ENCODE results near the gene ORC1.
A peak's percentile ranks its signal among the peaks of the same experiment; 100 is the strongest.

Gene ORC1

DNA sequence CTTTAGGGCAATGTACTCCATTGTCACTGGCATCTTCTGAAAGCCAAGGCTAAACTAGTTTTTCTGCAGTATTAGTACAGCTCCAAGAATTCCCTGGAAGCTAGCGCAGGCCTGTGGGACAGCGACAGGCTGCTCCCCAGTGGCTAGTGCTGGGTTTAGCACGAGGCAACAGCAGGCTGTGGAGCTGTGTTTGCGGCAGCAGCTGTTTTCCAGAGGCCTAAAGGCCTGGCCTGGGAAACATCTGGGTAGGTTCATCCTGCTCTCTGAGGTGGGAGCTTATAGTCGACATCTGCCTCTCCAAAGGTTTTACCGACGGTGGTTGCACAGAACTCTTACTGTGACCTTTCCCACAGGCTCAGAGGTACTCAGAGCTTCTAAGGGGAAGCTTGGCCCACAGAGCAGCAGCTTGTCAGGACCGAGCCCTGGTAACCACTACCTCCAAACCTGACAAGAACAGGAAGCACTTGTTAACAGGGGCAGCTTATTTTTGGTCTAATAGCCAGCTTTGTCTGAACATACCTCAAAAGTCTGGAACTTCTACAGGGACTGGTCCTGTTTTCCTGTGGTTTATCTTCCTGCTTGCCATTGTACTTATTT is 55.4 kb downstream of the ORC1 start:
- H3K4me3 ChIP-seq (ENCODE audit: low read depth, low read length): no peak overlapping the region
- peak; percentile 26 for DNase-seq (ENCODE audit: low read depth)
- TF ChIP-seq, protein P1, sequence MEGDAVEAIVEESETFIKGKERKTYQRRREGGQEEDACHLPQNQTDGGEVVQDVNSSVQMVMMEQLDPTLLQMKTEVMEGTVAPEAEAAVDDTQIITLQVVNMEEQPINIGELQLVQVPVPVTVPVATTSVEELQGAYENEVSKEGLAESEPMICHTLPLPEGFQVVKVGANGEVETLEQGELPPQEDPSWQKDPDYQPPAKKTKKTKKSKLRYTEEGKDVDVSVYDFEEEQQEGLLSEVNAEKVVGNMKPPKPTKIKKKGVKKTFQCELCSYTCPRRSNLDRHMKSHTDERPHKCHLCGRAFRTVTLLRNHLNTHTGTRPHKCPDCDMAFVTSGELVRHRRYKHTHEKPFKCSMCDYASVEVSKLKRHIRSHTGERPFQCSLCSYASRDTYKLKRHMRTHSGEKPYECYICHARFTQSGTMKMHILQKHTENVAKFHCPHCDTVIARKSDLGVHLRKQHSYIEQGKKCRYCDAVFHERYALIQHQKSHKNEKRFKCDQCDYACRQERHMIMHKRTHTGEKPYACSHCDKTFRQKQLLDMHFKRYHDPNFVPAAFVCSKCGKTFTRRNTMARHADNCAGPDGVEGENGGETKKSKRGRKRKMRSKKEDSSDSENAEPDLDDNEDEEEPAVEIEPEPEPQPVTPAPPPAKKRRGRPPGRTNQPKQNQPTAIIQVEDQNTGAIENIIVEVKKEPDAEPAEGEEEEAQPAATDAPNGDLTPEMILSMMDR (IDR thresholded peaks at IDR 0.05; ENCODE audit: low read depth, low read length): no peak
- TF ChIP-seq, protein P2, sequence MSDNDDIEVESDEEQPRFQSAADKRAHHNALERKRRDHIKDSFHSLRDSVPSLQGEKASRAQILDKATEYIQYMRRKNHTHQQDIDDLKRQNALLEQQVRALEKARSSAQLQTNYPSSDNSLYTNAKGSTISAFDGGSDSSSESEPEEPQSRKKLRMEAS (IDR thresholded peaks at IDR 0.05; ENCODE audit: low read depth, low read length): no peak
- TF ChIP-seq POLR2A (IDR thresholded peaks at IDR 0.05; ENCODE audit: extremely low read depth, insufficient read length): no peak
- TF ChIP-seq MYC (IDR thresholded peaks at IDR 0.05; ENCODE audit: low read depth, low read length): no peak

DNA sequence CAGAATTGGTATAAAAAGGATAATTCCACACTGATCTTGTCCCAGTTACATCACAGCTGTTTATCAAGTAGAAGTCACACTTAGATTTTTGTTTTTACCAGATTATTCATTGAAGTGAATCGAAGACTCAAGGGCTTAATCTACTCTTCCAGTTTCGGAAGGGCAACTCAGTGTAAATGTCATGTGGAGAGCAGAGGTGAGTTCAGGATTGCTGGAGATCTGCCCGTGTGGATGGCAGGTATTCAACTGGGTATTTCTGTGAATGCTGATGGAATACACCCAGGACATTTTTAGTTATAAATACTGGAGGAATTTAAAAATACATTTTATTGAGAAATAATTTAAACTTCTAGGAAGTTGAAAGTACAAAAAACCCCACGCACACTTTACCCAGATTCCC is 57.6 kb downstream of the ORC1 start:
- TF ChIP-seq, protein P2 (IDR thresholded peaks at IDR 0.05; ENCODE audit: low read depth, low read length): no peak
- TF ChIP-seq, protein P1 (IDR thresholded peaks at IDR 0.05; ENCODE audit: low read depth, low read length): no peak
- no peak for TF ChIP-seq POLR2A (IDR thresholded peaks at IDR 0.05; ENCODE audit: extremely low read depth, insufficient read length)
- DNase-seq (ENCODE audit: low read depth): no peak
- H3K4me3 ChIP-seq (ENCODE audit: low read depth, low read length): no peak overlapping the region

DNA sequence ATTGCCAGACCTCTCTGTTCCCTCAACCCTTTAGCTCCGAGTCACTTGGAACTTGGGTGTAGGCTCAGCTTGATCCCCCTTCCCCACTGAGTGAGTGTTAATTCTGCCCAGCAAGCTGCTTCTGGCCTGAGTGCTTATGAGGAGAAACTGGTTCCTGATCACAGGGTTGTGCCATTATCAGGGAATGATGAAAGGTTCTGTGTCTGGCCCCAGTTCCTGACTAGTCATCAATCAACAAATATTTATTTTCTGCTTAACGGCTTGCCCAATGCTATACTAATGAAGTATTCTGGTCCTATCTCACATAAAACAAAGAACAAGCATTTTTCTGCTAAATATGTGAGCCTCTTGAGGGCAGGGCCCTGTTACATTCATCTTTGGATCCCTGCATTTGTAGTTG is 59.0 kb downstream of the ORC1 start:
- TF ChIP-seq, protein P1 (IDR thresholded peaks at IDR 0.05; ENCODE audit: low read depth, low read length): no peak
- TF ChIP-seq, protein P2 (IDR thresholded peaks at IDR 0.05; ENCODE audit: low read depth, low read length): no peak
- no peak for TF ChIP-seq POLR2A (IDR thresholded peaks at IDR 0.05; ENCODE audit: extremely low read depth, insufficient read length)
- no peak for TF ChIP-seq MYC (IDR thresholded peaks at IDR 0.05; ENCODE audit: low read depth, low read length)
- DNase-seq (ENCODE audit: low read depth): no peak

DNA sequence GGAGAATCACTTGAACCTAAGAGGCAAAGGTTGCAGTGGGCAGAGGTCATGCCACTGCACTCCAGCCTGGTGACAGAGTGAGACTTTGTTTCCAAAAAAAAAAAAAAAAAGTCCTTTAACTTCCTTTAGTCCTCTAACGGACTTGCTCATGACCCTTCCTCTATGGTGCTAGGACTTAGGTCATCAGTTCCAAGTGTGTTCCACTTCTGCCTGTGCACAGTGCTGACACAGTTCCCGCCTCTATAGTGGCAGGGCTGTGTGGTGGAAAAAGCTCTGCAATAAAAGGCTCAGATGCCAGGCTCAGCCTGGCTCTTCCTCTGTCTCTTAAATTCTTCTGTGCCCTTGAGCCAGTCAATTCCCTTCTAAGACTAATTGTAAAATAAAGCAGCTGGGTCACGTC is 60.2 kb downstream of the ORC1 start:
- no peak for DNase-seq (ENCODE audit: low read depth)
- no peak overlapping the region for H3K4me3 ChIP-seq (ENCODE audit: low read depth, low read length)
- TF ChIP-seq MYC (IDR thresholded peaks at IDR 0.05; ENCODE audit: low read depth, low read length) (no peak), POLR2A (IDR thresholded peaks at IDR 0.05; ENCODE audit: extremely low read depth, insufficient read length) (no peak)
- TF ChIP-seq, protein P1 (IDR thresholded peaks at IDR 0.05; ENCODE audit: low read depth, low read length): no peak
- TF ChIP-seq, protein P2 (IDR thresholded peaks at IDR 0.05; ENCODE audit: low read depth, low read length): no peak

More for the DNA sequence above, 59.0 kb downstream of the ORC1 start:
- H3K4me3 ChIP-seq (ENCODE audit: low read depth, low read length): no peak overlapping the region

DNA sequence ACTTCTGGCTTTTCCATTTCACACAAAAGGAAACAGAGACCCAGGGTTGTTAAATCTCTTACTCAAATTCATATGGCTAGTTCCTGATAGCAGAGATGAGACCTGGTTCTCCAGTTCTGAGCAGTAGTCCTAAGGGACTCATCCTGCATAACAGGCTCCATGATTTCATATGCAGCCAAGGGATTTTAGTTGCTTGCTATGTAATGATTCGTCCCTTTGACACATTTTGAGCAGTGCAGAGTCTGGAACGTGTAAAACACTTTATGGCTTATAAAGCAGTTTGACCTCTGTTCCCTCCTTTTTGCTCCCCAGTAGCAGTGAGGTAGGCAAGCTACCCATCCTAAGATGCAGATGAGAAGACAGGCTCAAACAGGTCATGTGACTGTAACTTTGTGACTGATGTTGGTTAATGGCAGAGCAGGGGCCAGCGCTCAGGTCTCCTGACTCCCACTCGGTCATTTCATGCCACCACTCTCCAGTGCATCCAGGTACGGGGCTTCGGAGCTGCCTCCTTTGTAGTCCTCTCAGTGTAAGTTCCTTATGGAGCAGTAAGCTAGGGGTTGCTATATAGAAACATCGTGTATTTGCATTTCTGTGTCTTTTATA is 62.5 kb downstream of the ORC1 start:
- TF ChIP-seq, protein P1 (IDR thresholded peaks at IDR 0.05; ENCODE audit: low read depth, low read length): no peak
- no peak for TF ChIP-seq POLR2A (IDR thresholded peaks at IDR 0.05; ENCODE audit: extremely low read depth, insufficient read length)
- TF ChIP-seq MYC (IDR thresholded peaks at IDR 0.05; ENCODE audit: low read depth, low read length): no peak
- TF ChIP-seq, protein P2 (IDR thresholded peaks at IDR 0.05; ENCODE audit: low read depth, low read length): no peak
- no peak overlapping the region for H3K4me3 ChIP-seq (ENCODE audit: low read depth, low read length)
- DNase-seq (ENCODE audit: low read depth): no peak

Data from NB4 (cell line).